GM12878 (cell line): ENCODE data around the gene KRT73. TPM values are rescaled to one million over a fixed set of nuclear protein-coding genes. Genes with fewer than 3 reads are reported as not detected.

Experiments used
- ATAC-seq: fragments of 200-7000 bp; cut with Tn5 transposase; 3 replicates; pipeline ENCODE4 v1.9.1; 2020; ENCODE audit warnings: mild to moderate bottlenecking, moderate library complexity
- BruUV-seq: library from RNA; stranded (reverse); fragments of 400-500 nt; replicated peaks from 2 replicates; lab custom pipeline; 2021; lab: Mats Ljungman, UMichigan
- CTCF ChIA-PET: fragments of 300-600 bp; sonication (Branson Sonifier 250); formaldehyde crosslinking; extraction: SDS; loops from one replicate; lab custom pipeline; 2021; ENCODE audit warnings: inconsistent platforms; lab: Yijun Ruan, JAX
- POLR2A ChIA-PET: fragments of 350-600 bp; formaldehyde crosslinking; extraction: SDS; loops from one replicate; lab custom pipeline; 2021; ENCODE audit warnings: inconsistent platforms; lab: Charles Lee
- RAD21 ChIA-PET: fragments of 300-600 bp; sonication (Branson Sonifier 250); formaldehyde crosslinking; loops from one replicate; lab custom pipeline; 2023; ENCODE audit warnings: antibody characterized with exemption; ENCODE audit not compliant: unreplicated experiment; lab: Charles Lee
- SMC1A ChIA-PET: fragments of 300-600 bp; sonication (Branson Sonifier 250); formaldehyde crosslinking; loops from one replicate; lab custom pipeline; 2023; ENCODE audit not compliant: unreplicated experiment, uncharacterized antibody; lab: Charles Lee
- DNase-seq: peaks from one replicate; pipeline ENCODE4 v3.0.0-alpha.2; 2011; ENCODE audit warnings: low read depth, low spot score
- FAIRE-seq: peaks from 3 replicates; lab custom pipeline; 2011; peaks lifted over from hg19 to GRCh38; lab: Jason Lieb, UNC
- H2AFZ ChIP-seq: 2 replicates; pipeline ENCODE4 v1.6.0; 2011; ENCODE audit warnings: low read depth, low read length, control low read depth; ENCODE audit not compliant: control insufficient read depth
- H3K27ac ChIP-seq: 2 replicates; pipeline ENCODE4 v1.5.1; 2011; ENCODE audit warnings: control low read depth; ENCODE audit not compliant: control insufficient read depth, insufficient read depth
- H3K27me3 ChIP-seq, 2 experiments: replicated peaks in 1 of 2; 2 replicates each; pipeline versions ENCODE4 v1.6.0 to v1.6.1; 2011; ENCODE audit warnings: low read length in 1 of 2; ENCODE audit not compliant: control insufficient read depth in 2 of 2, insufficient read depth in 2 of 2
- H3K36me3 ChIP-seq, 2 experiments: 2 replicates each; pipeline ENCODE4 v1.5.1; 2011; ENCODE audit warnings: low read length in 1 of 2; ENCODE audit not compliant: control insufficient read depth in 2 of 2, insufficient read depth in 2 of 2
- H3K4me1 ChIP-seq: 2 replicates; pipeline ENCODE4 v1.6.1; 2011; ENCODE audit warnings: mild to moderate bottlenecking, low read length, moderate library complexity, mixed read lengths; ENCODE audit not compliant: control insufficient read depth, insufficient read depth
- H3K4me2 ChIP-seq: 2 replicates; pipeline ENCODE4 v1.6.0; 2011; ENCODE audit warnings: control low read depth; ENCODE audit not compliant: control insufficient read depth, insufficient read depth
- H3K4me3 ChIP-seq: fragments of 200-600 bp; sonication (generic); 2 replicates; pipeline ENCODE4 v1.5.1; 2016
- H3K79me2 ChIP-seq: 2 replicates; pipeline ENCODE4 v1.6.0; 2011; ENCODE audit warnings: low read length; ENCODE audit not compliant: control insufficient read depth, insufficient read depth
- H3K9ac ChIP-seq: 2 replicates; pipeline ENCODE4 v1.8.0; 2011; ENCODE audit warnings: low read length, control low read depth, mixed read lengths; ENCODE audit not compliant: control insufficient read depth, insufficient read depth
- H3K9me3 ChIP-seq: replicated peaks from 3 replicates; pipeline ENCODE4 v1.5.1; 2011; ENCODE audit warnings: mild to moderate bottlenecking, low read length; ENCODE audit not compliant: control insufficient read depth, insufficient read depth
- H4K20me1 ChIP-seq: 2 replicates; pipeline ENCODE4 v1.6.0; 2011; ENCODE audit not compliant: control insufficient read depth, insufficient read depth
- CBFB ChIP-seq: IDR thresholded peaks from 2 replicates; pipeline ENCODE4 v1.6.1; 2016; ENCODE audit warnings: antibody characterized with exemption, low read depth
- CEBPB ChIP-seq, 2 experiments: fragments of 150-350 bp in 1 of 2; IDR thresholded peaks; 2 replicates each; pipeline ENCODE4 v1.6.1; 2012 to 2014; ENCODE audit warnings: low read depth in 2 of 2, low read length in 2 of 2, borderline replicate concordance in 1 of 2, inconsistent platforms in 1 of 2
- ELK1 ChIP-seq: IDR thresholded peaks from 2 replicates; pipeline ENCODE4 v1.6.1; 2012; ENCODE audit warnings: low read depth, low read length, improper control_type of control experiment
- IRF5 ChIP-seq: fragments of 450-650 bp; IDR thresholded peaks from 2 replicates; pipeline ENCODE4 v1.6.1; 2017; ENCODE audit warnings: borderline replicate concordance
- SIX5 ChIP-seq: IDR thresholded peaks from 2 replicates; pipeline ENCODE4 v1.6.1; 2011; ENCODE audit warnings: mild to moderate bottlenecking, low read depth, low read length, moderate library complexity; ENCODE audit not compliant: severe bottlenecking
- USF1 ChIP-seq: IDR thresholded peaks from 2 replicates; pipeline ENCODE4 v1.6.1; 2011; ENCODE audit warnings: borderline replicate concordance, low read depth, mild to moderate bottlenecking, moderate library complexity, mixed read lengths, low read length; ENCODE audit not compliant: insufficient read depth; ENCODE audit errors: extremely low read length
- WGBS: methylation state at CpG from one replicate; pipeline ENCODE4 v1.1.6; 2016; ENCODE audit warnings: low lambda C conversion rate; ENCODE audit not compliant: insufficient replicate concordance, insufficient coverage; ENCODE audit errors: missing lambda C conversion rate; 5-methylcytosine and 5-hydroxymethylcytosine counted together
- in situ Hi-C: fragments of 300-500 bp; cut with MboI; formaldehyde crosslinking; loops from 9 replicates; pipeline ENCODE4 v1.14.3; 2018; ENCODE audit warnings: mixed read lengths
- intact Hi-C: fragments of 100-400 bp; cut with micrococcal nuclease; formaldehyde crosslinking; loops from one replicate; pipeline ENCODE4 v1.14.2; 2022; ENCODE audit not compliant: unreplicated experiment
- polyA plus RNA-seq, 11 experiments: library from polyadenylated mRNA; depleted of rRNA in 4 of 11; unstranded in 6 of 11; stranded (reverse) in 5 of 11; fragments of >200 nt; fragmentation: Nextera tagmentation in 4 of 11; fragmentation: Illumina TruSeq in 1 of 11; extraction: Ambion mirVana in 4 of 11; extraction: Trizol in 1 of 11; gene quantifications; 1 replicate in 1 of 11; 2 replicates in 10 of 11; pipeline versions ENCODE4 v1.2.1 to v1.2.3, GENCODE V29; 2011 to 2016; ENCODE audit warnings: inconsistent platforms in 2 of 11, missing spikeins in 2 of 11, low read depth in 1 of 11
- total RNA-seq, 4 experiments: library from RNA; depleted of rRNA in 3 of 4; stranded (reverse); fragments of >200 nt in 3 of 4; fragmentation: Illumina TruSeq in 1 of 4; extraction: Trizol in 1 of 4; gene quantifications; 2 replicates each; pipeline versions ENCODE4 v1.2.1 to v1.2.3, GENCODE V29; 2013 to 2021

KRT73 gene
- total and polyA plus RNA-seq, 10 of the 15 experiments (the other 5 are each of a cell fraction or from before 2014, with no cell fraction given), result not detected

- TF ChIP-seq IRF5 (no peak), CBFB (no peak), SIX5 (no peak), USF1 (no peak)
- TF ChIP-seq, all 136 proteins: peak for 0
These were observed 9.2 kb upstream of the KRT73 start (continued) for GRCh38 chr12:52627395-52628110.

- intact Hi-C loops, result no loop called here
- WGBS, result 11% methylated on average over 5 of the region's 5 CpGs
These were observed 4.0 kb upstream of the KRT73 start for GRCh38 chr12:52622349-52622748.

More at GRCh38 chr12:52622349-52622748, 4.0 kb upstream of the KRT73 start:
- no peak for DNase-seq
- no peaks in the 10 kb centered on the region for H3K4me1 ChIP-seq
- FAIRE-seq, result no peak
- H3K27ac ChIP-seq, result no peak overlapping the region
- no peaks in the 10 kb centered on the region for H4K20me1 ChIP-seq
- H3K4me2 ChIP-seq, result no peak overlapping the region
- in situ Hi-C loops, result no loop called here
- ChIA-PET POLR2A (no interaction called here), CTCF (no interaction called here), SMC1A (no interaction called here), RAD21 (no interaction called here)
- H3K4me3 ChIP-seq, result no peak overlapping the region
- H3K36me3 ChIP-seq, result no peaks in the 10 kb centered on the region
- H3K9me3 ChIP-seq, result no peaks in the 10 kb centered on the region
- no peaks in the 10 kb centered on the region for H3K79me2 ChIP-seq
- no peak overlapping the region for H3K9ac ChIP-seq
- BruUV-seq, result no TSS peak
- no peak overlapping the region for H2AFZ ChIP-seq
- ATAC-seq, result no peak
- no peak for TF ChIP-seq ELK1
- no peak for TF ChIP-seq CEBPB (IDR thresholded peaks at IDR 0.05; ENCODE audit: borderline replicate concordance in 1 of 2, low read depth in 2 of 2, low read length in 2 of 2)
- H3K27me3 ChIP-seq, result peaks cover 0 to 1% of the 10 kb centered on the region in 2 experiments; a peak in 3 of 4 replicates
